GM10266 (cell line): ENCODE results near the gene DOCK9.
A peak's percentile ranks its signal among the peaks of the same experiment; 100 is the strongest.

Source experiments
- DNase-seq: peaks from one replicate; pipeline ENCODE4 v3.0.0; 2012; ENCODE audit errors: extremely low spot score
- CTCF ChIP-seq: IDR thresholded peaks from 2 replicates; pipeline ENCODE4 v1.5.1; 2012; ENCODE audit warnings: mild to moderate bottlenecking, low read depth; ENCODE audit not compliant: control insufficient read depth, insufficient read depth; ENCODE audit errors: missing control alignments

DOCK9 gene

DNA sequence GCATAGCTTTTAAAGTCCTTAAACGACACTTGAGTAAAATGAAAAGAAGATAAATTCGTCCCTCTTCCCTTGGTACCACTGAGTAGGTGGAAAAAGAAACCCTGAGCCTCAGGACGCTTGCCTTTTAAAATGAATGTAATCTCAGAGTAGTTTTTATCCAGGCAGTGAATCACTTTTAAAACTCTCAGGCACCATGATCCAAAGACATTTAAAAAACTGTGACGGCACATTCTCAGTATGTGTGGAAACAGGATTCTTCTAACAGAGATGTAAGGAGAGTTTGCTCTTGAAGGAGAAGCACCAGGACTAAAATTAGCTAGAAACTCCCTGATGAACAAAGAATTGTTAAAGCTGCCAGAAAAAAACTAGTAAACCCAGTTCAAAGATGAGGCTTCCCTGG, 119.7 kb downstream of the DOCK9 start:
- no peak for DNase-seq
- no peak for TF ChIP-seq CTCF

DNA sequence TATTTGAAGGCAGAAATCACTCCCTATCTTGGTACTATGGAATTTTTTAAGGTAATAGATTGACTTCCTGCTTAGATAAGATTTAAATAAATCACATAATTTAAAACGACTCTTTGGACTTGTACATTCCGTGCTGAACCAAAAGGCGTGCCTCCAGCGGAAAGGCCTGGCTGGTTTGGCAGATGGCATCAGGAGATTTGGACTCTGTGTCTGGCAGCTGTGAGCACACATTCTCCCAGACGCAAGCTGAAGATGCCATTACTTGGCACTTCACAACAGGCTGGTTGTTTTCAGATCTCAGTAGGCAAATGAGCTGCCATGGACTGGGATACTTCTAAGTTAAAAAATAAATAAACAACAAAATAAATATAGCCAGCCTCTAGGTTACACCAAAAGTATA, 120.9 kb downstream of the DOCK9 start:
- TF ChIP-seq CTCF, result no peak
- DNase-seq, result no peak

DNA sequence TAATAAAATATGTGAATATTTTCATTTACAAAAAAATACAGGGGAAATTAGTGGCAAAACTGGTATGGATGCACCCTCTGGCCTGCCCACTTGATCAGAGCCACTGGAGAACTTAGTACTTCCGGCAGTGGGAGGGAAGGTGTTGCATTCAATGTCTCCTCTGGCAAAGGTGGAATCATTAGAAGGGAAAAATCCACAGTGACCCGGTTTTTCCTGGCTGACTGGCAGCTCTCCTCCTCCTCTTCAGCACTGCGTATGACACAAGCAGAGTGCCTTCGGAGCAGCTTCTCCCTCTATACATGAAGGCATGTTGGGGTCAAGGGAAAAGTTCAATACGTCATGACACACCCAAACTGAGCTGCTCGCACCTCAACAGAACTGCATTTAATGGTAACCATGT, 123.4 kb downstream of the DOCK9 start:
- TF ChIP-seq CTCF, result no peak
- DNase-seq, result no peak

- no peak for TF ChIP-seq CTCF
- DNase-seq, result peak; percentile 47
Measured at GRCh38 chr13:98853771-98854221, 124.1 kb downstream of the DOCK9 start.

DNA sequence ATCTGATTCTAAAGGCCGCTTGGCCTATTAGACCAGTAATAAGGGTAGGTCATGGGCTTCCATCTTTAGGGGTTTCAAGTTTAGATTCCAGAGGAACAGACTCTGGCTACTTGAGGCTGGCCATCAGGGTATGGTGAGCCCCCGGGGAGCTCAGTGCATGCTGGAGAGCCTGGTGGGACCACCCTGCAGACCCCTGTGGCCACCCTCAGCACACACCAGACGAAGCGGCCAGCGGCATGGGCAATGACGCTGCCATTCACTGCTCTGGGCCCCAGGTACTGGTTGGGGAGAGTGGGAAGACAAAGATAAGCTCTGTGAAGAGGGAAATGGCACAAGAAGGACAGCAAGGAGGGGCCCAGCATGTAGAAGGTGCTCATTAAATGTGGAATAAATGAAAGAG, 126.6 kb downstream of the DOCK9 start:
- DNase-seq, result no peak
- TF ChIP-seq CTCF, result no peak

- DNase-seq, result no peak
- no peak for TF ChIP-seq CTCF
Measured at GRCh38 chr13:98848746-98849145, 129.1 kb downstream of the DOCK9 start.

DNA sequence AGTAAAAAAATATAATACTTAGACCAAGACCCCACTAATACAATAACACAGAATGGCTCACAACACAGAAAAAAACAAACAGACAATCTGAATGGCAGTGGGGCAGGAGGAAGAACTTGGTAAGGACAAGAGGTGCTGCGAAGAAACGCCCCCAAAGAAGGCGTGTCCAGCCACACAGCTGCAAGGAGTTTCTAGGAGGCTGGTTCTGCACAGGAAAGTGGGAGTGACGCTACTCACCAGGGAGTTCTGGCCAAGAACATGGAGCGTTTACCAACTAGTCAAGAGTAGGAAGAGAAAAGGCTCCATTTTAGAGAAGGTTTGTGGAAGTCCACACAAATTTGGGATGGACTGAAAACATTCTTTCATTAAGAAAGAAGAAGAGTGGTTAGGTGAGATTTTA, 130.1 kb downstream of the DOCK9 start:
- no peak for TF ChIP-seq CTCF
- no peak for DNase-seq
